ENCODE data around the gene ZBTB12. TPM values are rescaled to one million over a fixed set of nuclear protein-coding genes. Genes with fewer than 3 reads are reported as not detected.

The ZBTB12 gene
- total and polyA plus RNA-seq, 2 of the 13 experiments (the other 11 are each of a cell fraction or from before 2014, with no cell fraction given) = 4.8 to 6.0 TPM

DNA sequence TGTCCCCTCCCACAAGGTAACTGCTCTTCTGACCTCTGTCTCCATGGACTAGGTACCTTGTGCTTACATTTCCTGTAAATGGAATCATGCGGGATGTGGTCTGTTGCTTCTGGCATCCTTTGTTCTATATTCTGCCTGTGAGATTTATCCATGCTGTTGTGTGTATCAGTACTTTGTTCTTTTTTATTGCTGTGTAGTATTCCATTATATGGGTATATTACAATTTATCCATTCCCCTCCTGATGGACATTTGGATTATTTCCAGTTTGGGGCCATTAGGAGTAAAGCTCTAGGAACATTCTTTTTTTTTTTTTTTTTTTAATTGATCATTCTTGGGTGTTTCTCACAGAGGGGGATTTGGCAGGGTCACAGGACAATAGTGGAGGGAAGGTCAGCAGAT, 29.1 kb upstream of the ZBTB12 start:
- H3K9ac ChIP-seq (ENCODE audit: insufficient read depth, low read depth, low read length) = no peak overlapping the region
- DNase-seq (ENCODE audit: low spot score) = no peak
- POLR2A ChIA-PET = interaction anchor here (2.4 to 6.1 kb wide), 5 partner anchors 9 to 33 kb away, joined by 9 to 151 read pairs (median 35); partner anchors contain the start of genes CFB, EHMT2 and ZBTB12
- FAIRE-seq = no peak
- no peak overlapping the region for H2AFZ ChIP-seq (ENCODE audit: low read length)
- CTCF ChIA-PET (ENCODE audit: low intra/inter-chr PET ratio, low total read pairs) = no interaction called here
- no peak overlapping the region for H3K4me3 ChIP-seq (replicated peaks in 1 of 3; ENCODE audit: insufficient read depth in 1 of 3, low read depth in 2 of 3, low read length in 3 of 3)
- peaks cover 4 to 14% of the 10 kb centered on the region in 2 experiments; a peak in 4 of 5 replicates for H3K36me3 ChIP-seq (replicated peaks in 1 of 2; ENCODE audit: control insufficient read depth in 1 of 2, insufficient read depth in 2 of 2, low read length in 2 of 2)
- TF ChIP-seq MAFF (IDR thresholded peaks at IDR 0.05; ENCODE audit: low read depth, low read length) = no peak
- no peak for TF ChIP-seq KAT8 (CRISPR knock-in tag; IDR thresholded peaks at IDR 0.05)
- TF ChIP-seq ZNF747 (CRISPR knock-in tag; IDR thresholded peaks at IDR 0.05; ENCODE audit: borderline replicate concordance) = no peak
- TF ChIP-seq HOXD1 (CRISPR knock-in tag; IDR thresholded peaks at IDR 0.05) = no peak
- no peak for TF ChIP-seq MXD4 (CRISPR knock-in tag; IDR thresholded peaks at IDR 0.05)
- no peak for TF ChIP-seq MATR3 (CRISPR knock-in tag; IDR thresholded peaks at IDR 0.05)
- 0 out of 2 replicates have a peak, but pooled peaks have one; percentile 0 for TF ChIP-seq ZNF430 (CRISPR knock-in tag; IDR thresholded peaks at IDR 0.05)
- TF ChIP-seq, protein P1, sequence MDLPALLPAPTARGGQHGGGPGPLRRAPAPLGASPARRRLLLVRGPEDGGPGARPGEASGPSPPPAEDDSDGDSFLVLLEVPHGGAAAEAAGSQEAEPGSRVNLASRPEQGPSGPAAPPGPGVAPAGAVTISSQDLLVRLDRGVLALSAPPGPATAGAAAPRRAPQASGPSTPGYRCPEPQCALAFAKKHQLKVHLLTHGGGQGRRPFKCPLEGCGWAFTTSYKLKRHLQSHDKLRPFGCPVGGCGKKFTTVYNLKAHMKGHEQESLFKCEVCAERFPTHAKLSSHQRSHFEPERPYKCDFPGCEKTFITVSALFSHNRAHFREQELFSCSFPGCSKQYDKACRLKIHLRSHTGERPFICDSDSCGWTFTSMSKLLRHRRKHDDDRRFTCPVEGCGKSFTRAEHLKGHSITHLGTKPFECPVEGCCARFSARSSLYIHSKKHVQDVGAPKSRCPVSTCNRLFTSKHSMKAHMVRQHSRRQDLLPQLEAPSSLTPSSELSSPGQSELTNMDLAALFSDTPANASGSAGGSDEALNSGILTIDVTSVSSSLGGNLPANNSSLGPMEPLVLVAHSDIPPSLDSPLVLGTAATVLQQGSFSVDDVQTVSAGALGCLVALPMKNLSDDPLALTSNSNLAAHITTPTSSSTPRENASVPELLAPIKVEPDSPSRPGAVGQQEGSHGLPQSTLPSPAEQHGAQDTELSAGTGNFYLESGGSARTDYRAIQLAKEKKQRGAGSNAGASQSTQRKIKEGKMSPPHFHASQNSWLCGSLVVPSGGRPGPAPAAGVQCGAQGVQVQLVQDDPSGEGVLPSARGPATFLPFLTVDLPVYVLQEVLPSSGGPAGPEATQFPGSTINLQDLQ (CRISPR knock-in tag; IDR thresholded peaks at IDR 0.05) = no peak
- ATAC-seq = no peak
- WGBS (ENCODE audit: low lambda C conversion rate) = 91% methylated on average over 1 of the region's 1 CpG
- H3K27me3 ChIP-seq (ENCODE audit: control insufficient read depth in 1 of 2, insufficient read depth in 2 of 2, low read length in 2 of 2) = no peaks in the 10 kb centered on the region; a peak in 1 of 5 replicates
- H3K4me2 ChIP-seq (ENCODE audit: low read depth, low read length) = no peak overlapping the region
- in situ Hi-C loops (cut with HindIII; ENCODE audit: extremely low pct_ligation_motif_present, low pct_unique_long_range_greater_than_20kb) = no loop called here
- H3K79me2 ChIP-seq (ENCODE audit: insufficient read depth, low read length) = peaks cover 29% of the 10 kb centered on the region
- no peaks in the 10 kb centered on the region for H3K9me3 ChIP-seq (ENCODE audit: low read length)
- no peaks in the 10 kb centered on the region for H4K20me1 ChIP-seq (ENCODE audit: insufficient read depth, low read length)
- intact Hi-C loops (cut with micrococcal nuclease; ENCODE audit: unreplicated experiment) = no loop called here
- H3K4me1 ChIP-seq (ENCODE audit: insufficient read depth, low read length) = peaks cover 45% of the 10 kb centered on the region
- BruUV-seq (replicated peaks) = no TSS peak
- no peak overlapping the region for H3K27ac ChIP-seq (ENCODE audit: extremely low read length, insufficient read depth, low read length)

Measured in HepG2 (cell line).